Medulla oblongata (tissue), 1 donor: Measurements from ENCODE around the gene YTHDC1.
"Not testable (repeated sequence)": the region's sequence is repeated elsewhere in the genome, so short reads cannot be mapped to it uniquely, and the experiment has no call there.

Source experiments
- DNase-seq: peaks from one replicate; pipeline ENCODE4 v3.0.0-alpha.2; 2015; ENCODE audit errors: extremely low spot score

YTHDC1 gene

GRCh38 chr4:68349649-68350360, at the start of gene YTHDC1:
YTHDC1 (minus strand) TSS chr4:68350090; CDS start chr4:68349753, 337 bp downstream.
- DNase-seq: peak; percentile 97

- DNase-seq: no peak
These were observed 49.4 kb upstream of the YTHDC1 start for GRCh38 chr4:68399306-68399705.

GRCh38 chr4:68396756-68397155, 46.9 kb upstream of the YTHDC1 start:
- DNase-seq: no peak

- no peak for DNase-seq
These were observed 41.5 kb upstream of the YTHDC1 start for GRCh38 chr4:68391436-68391835.

- DNase-seq: no peak
These were observed 40.5 kb upstream of the YTHDC1 start for GRCh38 chr4:68390205-68390935.

- DNase-seq: not testable (repeated sequence)
These were observed 39.6 kb upstream of the YTHDC1 start for GRCh38 chr4:68389386-68389913.

GRCh38 chr4:68388347-68388865, 38.5 kb upstream of the YTHDC1 start:
- DNase-seq: no peak

- DNase-seq: no peak
These were observed 35.4 kb upstream of the YTHDC1 start for GRCh38 chr4:68385267-68385666.

GRCh38 chr4:68383115-68383514, 33.2 kb upstream of the YTHDC1 start:
- DNase-seq: no peak

- DNase-seq: no peak
These were observed 28.3 kb upstream of the YTHDC1 start for GRCh38 chr4:68378226-68378625.

GRCh38 chr4:68375667-68376559, 26.0 kb upstream of the YTHDC1 start:
- peak; percentile 83 for DNase-seq

GRCh38 chr4:68373513-68373912, 23.6 kb upstream of the YTHDC1 start:
- DNase-seq: peak; percentile 89

GRCh38 chr4:68372588-68372987, 22.7 kb upstream of the YTHDC1 start:
- DNase-seq: no peak

GRCh38 chr4:68369142-68369805, 19.4 kb upstream of the YTHDC1 start:
- no peak for DNase-seq

GRCh38 chr4:68368691-68369131, 18.8 kb upstream of the YTHDC1 start:
- DNase-seq: no peak

GRCh38 chr4:68367835-68368234, 17.9 kb upstream of the YTHDC1 start:
- DNase-seq: no peak

GRCh38 chr4:68366600-68366999, 16.7 kb upstream of the YTHDC1 start:
- DNase-seq: no peak

GRCh38 chr4:68365068-68365467, 15.2 kb upstream of the YTHDC1 start:
- no peak for DNase-seq

- DNase-seq: no peak
These were observed 11.3 kb upstream of the YTHDC1 start for GRCh38 chr4:68361146-68361589.

- no peak for DNase-seq
These were observed 10.5 kb upstream of the YTHDC1 start for GRCh38 chr4:68360231-68360968.
